ENCODE measurements around the gene TCIRG1. TPM values are rescaled to one million over a fixed set of nuclear protein-coding genes. Genes with fewer than 3 reads are reported as not detected.

Gene TCIRG1
- total and polyA plus RNA-seq, 2 of the 13 experiments (the other 11 are each of a cell fraction or from before 2014, with no cell fraction given): 48.0 to 69.6 TPM

GRCh38 chr11:68008381-68009337 lies 30.2 kb upstream of the TCIRG1 start (continued):
- TF ChIP-seq NONO (IDR thresholded peaks at IDR 0.05): no peak
- TF ChIP-seq NONO (CRISPR knock-in tag; conservative IDR thresholded peaks at IDR 0.05): 0 out of 2 replicates have a peak, but pooled peaks have one; percentile 21
- TF ChIP-seq, protein P1, sequence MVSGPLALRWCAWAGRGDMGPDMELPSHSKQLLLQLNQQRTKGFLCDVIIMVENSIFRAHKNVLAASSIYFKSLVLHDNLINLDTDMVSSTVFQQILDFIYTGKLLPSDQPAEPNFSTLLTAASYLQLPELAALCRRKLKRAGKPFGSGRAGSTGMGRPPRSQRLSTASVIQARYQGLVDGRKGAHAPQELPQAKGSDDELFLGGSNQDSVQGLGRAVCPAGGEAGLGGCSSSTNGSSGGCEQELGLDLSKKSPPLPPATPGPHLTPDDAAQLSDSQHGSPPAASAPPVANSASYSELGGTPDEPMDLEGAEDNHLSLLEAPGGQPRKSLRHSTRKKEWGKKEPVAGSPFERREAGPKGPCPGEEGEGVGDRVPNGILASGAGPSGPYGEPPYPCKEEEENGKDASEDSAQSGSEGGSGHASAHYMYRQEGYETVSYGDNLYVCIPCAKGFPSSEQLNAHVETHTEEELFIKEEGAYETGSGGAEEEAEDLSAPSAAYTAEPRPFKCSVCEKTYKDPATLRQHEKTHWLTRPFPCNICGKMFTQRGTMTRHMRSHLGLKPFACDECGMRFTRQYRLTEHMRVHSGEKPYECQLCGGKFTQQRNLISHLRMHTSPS (CRISPR knock-in tag; IDR thresholded peaks at IDR 0.05; ENCODE audit: low read depth): peak; percentile 77
- no peak for TF ChIP-seq PAXIP1 (CRISPR knock-in tag; conservative IDR thresholded peaks at IDR 0.05)
- peak; percentile 90 for TF ChIP-seq ARNTL (CRISPR knock-in tag; IDR thresholded peaks at IDR 0.05)
- TF ChIP-seq ZNF768 (CRISPR knock-in tag; IDR thresholded peaks at IDR 0.05): peak; percentile 100
- 0 out of 2 replicates have a peak, but pooled peaks have one; percentile 4 for TF ChIP-seq ZNF350 (CRISPR knock-in tag; IDR thresholded peaks at IDR 0.05; ENCODE audit: borderline replicate concordance, low read depth)
- TF ChIP-seq, protein P2, sequence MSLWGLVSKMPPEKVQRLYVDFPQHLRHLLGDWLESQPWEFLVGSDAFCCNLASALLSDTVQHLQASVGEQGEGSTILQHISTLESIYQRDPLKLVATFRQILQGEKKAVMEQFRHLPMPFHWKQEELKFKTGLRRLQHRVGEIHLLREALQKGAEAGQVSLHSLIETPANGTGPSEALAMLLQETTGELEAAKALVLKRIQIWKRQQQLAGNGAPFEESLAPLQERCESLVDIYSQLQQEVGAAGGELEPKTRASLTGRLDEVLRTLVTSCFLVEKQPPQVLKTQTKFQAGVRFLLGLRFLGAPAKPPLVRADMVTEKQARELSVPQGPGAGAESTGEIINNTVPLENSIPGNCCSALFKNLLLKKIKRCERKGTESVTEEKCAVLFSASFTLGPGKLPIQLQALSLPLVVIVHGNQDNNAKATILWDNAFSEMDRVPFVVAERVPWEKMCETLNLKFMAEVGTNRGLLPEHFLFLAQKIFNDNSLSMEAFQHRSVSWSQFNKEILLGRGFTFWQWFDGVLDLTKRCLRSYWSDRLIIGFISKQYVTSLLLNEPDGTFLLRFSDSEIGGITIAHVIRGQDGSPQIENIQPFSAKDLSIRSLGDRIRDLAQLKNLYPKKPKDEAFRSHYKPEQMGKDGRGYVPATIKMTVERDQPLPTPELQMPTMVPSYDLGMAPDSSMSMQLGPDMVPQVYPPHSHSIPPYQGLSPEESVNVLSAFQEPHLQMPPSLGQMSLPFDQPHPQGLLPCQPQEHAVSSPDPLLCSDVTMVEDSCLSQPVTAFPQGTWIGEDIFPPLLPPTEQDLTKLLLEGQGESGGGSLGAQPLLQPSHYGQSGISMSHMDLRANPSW (CRISPR knock-in tag; IDR thresholded peaks at IDR 0.05; ENCODE audit: borderline replicate concordance): no peak
- TF ChIP-seq SUZ12 (IDR thresholded peaks at IDR 0.05; ENCODE audit: low read depth, low read length): no peak
- TF ChIP-seq, protein P3, sequence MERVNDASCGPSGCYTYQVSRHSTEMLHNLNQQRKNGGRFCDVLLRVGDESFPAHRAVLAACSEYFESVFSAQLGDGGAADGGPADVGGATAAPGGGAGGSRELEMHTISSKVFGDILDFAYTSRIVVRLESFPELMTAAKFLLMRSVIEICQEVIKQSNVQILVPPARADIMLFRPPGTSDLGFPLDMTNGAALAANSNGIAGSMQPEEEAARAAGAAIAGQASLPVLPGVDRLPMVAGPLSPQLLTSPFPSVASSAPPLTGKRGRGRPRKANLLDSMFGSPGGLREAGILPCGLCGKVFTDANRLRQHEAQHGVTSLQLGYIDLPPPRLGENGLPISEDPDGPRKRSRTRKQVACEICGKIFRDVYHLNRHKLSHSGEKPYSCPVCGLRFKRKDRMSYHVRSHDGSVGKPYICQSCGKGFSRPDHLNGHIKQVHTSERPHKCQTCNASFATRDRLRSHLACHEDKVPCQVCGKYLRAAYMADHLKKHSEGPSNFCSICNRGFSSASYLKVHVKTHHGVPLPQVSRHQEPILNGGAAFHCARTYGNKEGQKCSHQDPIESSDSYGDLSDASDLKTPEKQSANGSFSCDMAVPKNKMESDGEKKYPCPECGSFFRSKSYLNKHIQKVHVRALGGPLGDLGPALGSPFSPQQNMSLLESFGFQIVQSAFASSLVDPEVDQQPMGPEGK (CRISPR knock-in tag; IDR thresholded peaks at IDR 0.05): 0 out of 2 replicates have a peak, but pooled peaks have one; percentile 19
- TF ChIP-seq, protein P4, sequence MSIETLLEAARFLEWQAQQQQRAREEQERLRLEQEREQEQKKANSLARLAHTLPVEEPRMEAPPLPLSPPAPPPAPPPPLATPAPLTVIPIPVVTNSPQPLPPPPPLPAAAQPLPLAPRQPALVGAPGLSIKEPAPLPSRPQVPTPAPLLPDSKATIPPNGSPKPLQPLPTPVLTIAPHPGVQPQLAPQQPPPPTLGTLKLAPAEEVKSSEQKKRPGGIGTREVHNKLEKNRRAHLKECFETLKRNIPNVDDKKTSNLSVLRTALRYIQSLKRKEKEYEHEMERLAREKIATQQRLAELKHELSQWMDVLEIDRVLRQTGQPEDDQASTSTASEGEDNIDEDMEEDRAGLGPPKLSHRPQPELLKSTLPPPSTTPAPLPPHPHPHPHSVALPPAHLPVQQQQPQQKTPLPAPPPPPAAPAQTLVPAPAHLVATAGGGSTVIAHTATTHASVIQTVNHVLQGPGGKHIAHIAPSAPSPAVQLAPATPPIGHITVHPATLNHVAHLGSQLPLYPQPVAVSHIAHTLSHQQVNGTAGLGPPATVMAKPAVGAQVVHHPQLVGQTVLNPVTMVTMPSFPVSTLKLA (IDR thresholded peaks at IDR 0.05): peak; percentile 66
- TF ChIP-seq ZNF615 (CRISPR knock-in tag; IDR thresholded peaks at IDR 0.05; ENCODE audit: borderline replicate concordance): no peak
- TF ChIP-seq EHMT2 (IDR thresholded peaks at IDR 0.05; ENCODE audit: borderline replicate concordance, low read depth, low read length): no peak
- TF ChIP-seq ZMYM3 (CRISPR knock-in tag; IDR thresholded peaks at IDR 0.05): peak; percentile 70
- no peak for TF ChIP-seq MIXL1 (CRISPR knock-in tag; IDR thresholded peaks at IDR 0.05)
- no peak for TF ChIP-seq MTA1 (CRISPR knock-in tag; IDR thresholded peaks at IDR 0.05; ENCODE audit: borderline replicate concordance)

All from HepG2 (cell line).